HepG2 (cell line): ENCODE measurements around the gene RAB6A. TPM values are rescaled to one million over a fixed set of nuclear protein-coding genes. Genes with fewer than 3 reads are reported as not detected.
A peak's percentile ranks its signal among the peaks of the same experiment; 100 is the strongest.

Experiments used
- AGO2 ChIP-seq: fragments of 200-400 bp; formaldehyde crosslinking; optimal IDR thresholded peaks from 2 replicates; pipeline ENCODE3; 2017; ENCODE audit warnings: mild to moderate bottlenecking, low read depth, low read length, moderate library complexity
- AHR ChIP-seq: IDR thresholded peaks from 2 replicates; pipeline ENCODE4 v1.6.1; 2018; ENCODE audit warnings: missing genetic modification reagents, missing compliant biosample characterization
- CCDC6 ChIP-seq: sonication (generic); formaldehyde crosslinking; IDR thresholded peaks from 2 replicates; pipeline ENCODE4 v1.8.1; 2022; ENCODE audit warnings: mild to moderate bottlenecking, missing genetic modification reagents, moderate library complexity
- ELF4 ChIP-seq: sonication (generic); formaldehyde crosslinking; IDR thresholded peaks from 2 replicates; pipeline ENCODE4 v1.5.0; 2020; ENCODE audit warnings: missing genetic modification reagents, mild to moderate bottlenecking, moderate library complexity, borderline replicate concordance
- ETV6 ChIP-seq: sonication (generic); formaldehyde crosslinking; conservative IDR thresholded peaks from 2 replicates; pipeline ENCODE4 v1.4.0; 2020; ENCODE audit warnings: missing genetic modification reagents
- FOXM1 ChIP-seq: sonication (generic); formaldehyde crosslinking; IDR thresholded peaks from 2 replicates; pipeline ENCODE4 v1.5.0; 2020; ENCODE audit warnings: missing genetic modification reagents
- GPN1 ChIP-seq: sonication (generic); formaldehyde crosslinking; IDR thresholded peaks from 2 replicates; pipeline ENCODE4 v1.5.1; 2020; ENCODE audit warnings: missing genetic modification reagents, borderline replicate concordance
- HDAC1 ChIP-seq: sonication (generic); formaldehyde crosslinking; IDR thresholded peaks from 2 replicates; pipeline ENCODE4 v1.5.1; 2020; ENCODE audit warnings: mild to moderate bottlenecking, missing genetic modification reagents
- HNF4G ChIP-seq, 2 experiments: sonication (generic) in 1 of 2; formaldehyde crosslinking in 1 of 2; IDR thresholded peaks; 2 replicates each; pipeline versions ENCODE4 v1.4.0 to v1.6.1; 2011 to 2020; ENCODE audit warnings: borderline replicate concordance in 2 of 2, low read depth in 2 of 2, mild to moderate bottlenecking in 2 of 2, low read length in 1 of 2, missing genetic modification reagents in 1 of 2, moderate library complexity in 1 of 2
- HNRNPK ChIP-seq: fragments of 200-400 bp; formaldehyde crosslinking; IDR thresholded peaks from 2 replicates; pipeline ENCODE4 v1.6.1; 2018; ENCODE audit warnings: low read length, low read depth, moderate library complexity, mild to moderate bottlenecking; ENCODE audit not compliant: poor library complexity, severe bottlenecking
- IKZF1 ChIP-seq: fragments of 450-650 bp; IDR thresholded peaks from 2 replicates; pipeline ENCODE4 v1.7.1; 2016
- MEIS2 ChIP-seq: sonication (generic); formaldehyde crosslinking; IDR thresholded peaks from 2 replicates; pipeline ENCODE4 v1.9.0; 2021; ENCODE audit warnings: mild to moderate bottlenecking, missing genetic modification reagents
- MIXL1 ChIP-seq: IDR thresholded peaks from 2 replicates; pipeline ENCODE4 v1.6.1; 2016
- NR2F2 ChIP-seq: IDR thresholded peaks from 2 replicates; pipeline ENCODE4 v1.6.1; 2012; ENCODE audit warnings: low read depth, inconsistent platforms, borderline replicate concordance
- PHF20 ChIP-seq: sonication (generic); formaldehyde crosslinking; IDR thresholded peaks from 2 replicates; pipeline ENCODE4 v1.5.0; 2020; ENCODE audit warnings: mild to moderate bottlenecking, missing genetic modification reagents
- RARA ChIP-seq: IDR thresholded peaks from 2 replicates; pipeline ENCODE4 v1.6.1; 2016; ENCODE audit warnings: missing genetic modification reagents, missing compliant biosample characterization
- SAP130 ChIP-seq: IDR thresholded peaks from 2 replicates; pipeline ENCODE4 v1.6.1; 2016; ENCODE audit warnings: low read depth
- TSC22D2 ChIP-seq: sonication (generic); formaldehyde crosslinking; IDR thresholded peaks from 2 replicates; pipeline ENCODE4 v1.5.1; 2020; ENCODE audit warnings: missing genetic modification reagents, mild to moderate bottlenecking, borderline replicate concordance
- U2AF2 ChIP-seq: fragments of 200-400 bp; formaldehyde crosslinking; IDR thresholded peaks from 2 replicates; pipeline ENCODE4 v1.6.1; 2017; ENCODE audit warnings: low read depth, mild to moderate bottlenecking, low read length
- YEATS2 ChIP-seq: sonication (generic); formaldehyde crosslinking; IDR thresholded peaks from 2 replicates; pipeline ENCODE4 v1.4.0; 2020; ENCODE audit warnings: missing genetic modification reagents, borderline replicate concordance
- ZEB1 ChIP-seq: IDR thresholded peaks from 2 replicates; pipeline ENCODE4 v1.6.1; 2012; ENCODE audit warnings: mild to moderate bottlenecking, low read depth, inconsistent platforms; ENCODE audit not compliant: insufficient replicate concordance
- ZFP82 ChIP-seq: sonication (generic); formaldehyde crosslinking; IDR thresholded peaks from 2 replicates; pipeline ENCODE4 v1.5.1; 2020; ENCODE audit warnings: mild to moderate bottlenecking, missing genetic modification reagents, borderline replicate concordance
- ZFP90 ChIP-seq: sonication (generic); formaldehyde crosslinking; IDR thresholded peaks from 2 replicates; pipeline ENCODE4 v1.8.0; 2022; ENCODE audit warnings: missing genetic modification reagents, mild to moderate bottlenecking, inconsistent platforms, borderline replicate concordance
- ZFYVE20 ChIP-seq: sonication (generic); formaldehyde crosslinking; IDR thresholded peaks from 2 replicates; pipeline ENCODE4 v1.8.0; 2023; ENCODE audit warnings: low read depth, mild to moderate bottlenecking, moderate library complexity, missing genetic modification reagents, borderline replicate concordance
- ZNF781 ChIP-seq: sonication (generic); formaldehyde crosslinking; IDR thresholded peaks from 2 replicates; pipeline ENCODE4 v1.5.1; 2020; ENCODE audit warnings: borderline replicate concordance, mild to moderate bottlenecking, missing genetic modification reagents; ENCODE audit errors: not compliant biosample characterization
- polyA plus RNA-seq, 8 experiments: library from polyadenylated mRNA; depleted of rRNA in 3 of 8; stranded (reverse) in 7 of 8; unstranded in 1 of 8; fragments of >200 nt; fragmentation: Illumina TruSeq in 4 of 8; extraction: Trizol in 4 of 8; gene quantifications; 2 replicates each; pipeline versions ENCODE4 v1.2.1 to v1.2.3, GENCODE V29; 2011 to 2016; ENCODE audit warnings: low read depth in 4 of 8, missing spikeins in 1 of 8, mixed read lengths in 1 of 8; ENCODE audit not compliant: insufficient read depth in 1 of 8
- total RNA-seq, 5 experiments: library from RNA; depleted of rRNA; stranded (reverse); fragments of >200 nt; fragmentation: Illumina TruSeq; extraction: Trizol; gene quantifications; 2 replicates each; pipeline ENCODE4 v1.2.3, GENCODE V29; 2016; ENCODE audit warnings: low read depth in 1 of 5
- TF ChIP-seq, protein P1 (sequence below): sonication (generic); formaldehyde crosslinking; IDR thresholded peaks from 2 replicates; pipeline ENCODE4 v1.8.1; 2023; ENCODE audit warnings: mild to moderate bottlenecking, inconsistent platforms, moderate library complexity, missing genetic modification reagents, borderline replicate concordance
- TF ChIP-seq, protein P2 (sequence below): sonication (generic); formaldehyde crosslinking; IDR thresholded peaks from 2 replicates; pipeline ENCODE4 v1.5.1; 2020; ENCODE audit warnings: mild to moderate bottlenecking, missing genetic modification reagents, moderate library complexity
- TF ChIP-seq, protein P3 (sequence below): sonication (generic); formaldehyde crosslinking; IDR thresholded peaks from 2 replicates; pipeline ENCODE4 v1.9.0; 2021; ENCODE audit warnings: missing genetic modification reagents, mild to moderate bottlenecking, borderline replicate concordance

RAB6A gene
- total and polyA plus RNA-seq, 2 of the 13 experiments (the other 11 are each of a cell fraction or from before 2014, with no cell fraction given), result 74.3 to 121 TPM

DNA sequence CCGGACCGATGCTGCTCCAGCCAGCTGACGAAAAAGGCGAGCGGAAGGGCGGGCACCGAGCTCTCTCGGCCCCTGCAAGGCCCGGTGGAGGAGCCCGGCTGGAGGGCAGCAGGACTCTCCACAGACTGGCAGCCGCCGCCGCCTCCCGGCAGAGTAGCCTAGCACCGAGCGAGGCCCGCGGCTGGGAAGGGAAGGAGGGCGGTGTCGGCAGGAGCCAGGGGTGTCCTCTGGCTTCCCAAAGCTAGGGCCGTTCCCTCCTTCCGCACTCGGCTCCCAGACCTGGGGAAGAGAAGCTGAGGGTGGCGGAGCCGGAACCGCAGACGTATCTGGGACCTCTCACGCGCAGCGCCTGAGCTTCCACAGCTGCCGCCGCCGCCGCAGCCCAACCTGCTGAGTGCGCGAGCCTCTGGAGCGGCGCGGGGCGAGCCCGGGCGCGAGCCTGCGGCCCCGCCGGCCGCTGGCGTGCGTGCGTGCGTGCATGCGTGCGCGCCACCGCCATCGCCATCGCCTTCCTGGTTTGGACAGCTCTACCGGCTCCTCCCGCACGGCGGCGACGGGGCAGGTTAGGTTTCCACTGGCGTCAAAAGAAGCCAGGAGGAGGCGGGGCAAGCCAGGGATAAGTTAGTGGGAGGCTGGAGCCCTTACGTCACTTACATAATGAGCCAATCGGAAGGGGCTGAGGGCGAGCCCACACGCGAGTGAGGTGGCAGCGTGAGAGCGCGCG, at the start of gene RAB6A (continued):
- TF ChIP-seq MIXL1 (CRISPR knock-in tag), result 0 out of 2 replicates have a peak, but pooled peaks have one; percentile 36
- no peak for TF ChIP-seq ZNF781 (CRISPR knock-in tag)
- TF ChIP-seq MEIS2 (CRISPR knock-in tag), result peak; percentile 90; the same call in 1 of the 2 replicates
- TF ChIP-seq YEATS2 (CRISPR knock-in tag), result peak; percentile 62; the same call in 1 of the 2 replicates
- no peak for TF ChIP-seq U2AF2
- no peak for TF ChIP-seq HNF4G (IDR thresholded peaks at IDR 0.05; ENCODE audit: borderline replicate concordance, low read depth, low read length)
- TF ChIP-seq HNF4G (CRISPR knock-in tag; IDR thresholded peaks at IDR 0.05; ENCODE audit: borderline replicate concordance, low read depth), result no peak
- TF ChIP-seq ZEB1, result no peak
- no peak for TF ChIP-seq TSC22D2
- no peak; the same call in 1 of the 2 replicates for TF ChIP-seq RARA (CRISPR knock-in tag)
- TF ChIP-seq ELF4 (CRISPR knock-in tag), result no peak
- TF ChIP-seq ETV6 (CRISPR knock-in tag), result no peak
- TF ChIP-seq ZFP82 (CRISPR knock-in tag), result peak; percentile 46; the same call in 1 of the 2 replicates
- TF ChIP-seq HDAC1 (CRISPR knock-in tag), result peak; percentile 57
- peak; percentile 80 for TF ChIP-seq SAP130 (CRISPR knock-in tag)
- peak; percentile 87 for TF ChIP-seq HNRNPK
- TF ChIP-seq IKZF1, result no peak
- no peak for TF ChIP-seq AGO2
- TF ChIP-seq ZFYVE20 (CRISPR knock-in tag), result no peak
- TF ChIP-seq FOXM1 (CRISPR knock-in tag), result no peak
- peak; percentile 50 for TF ChIP-seq PHF20
- no peak for TF ChIP-seq GPN1 (CRISPR knock-in tag)
- no peak for TF ChIP-seq NR2F2
- 0 out of 2 replicates have a peak, but pooled peaks have one; percentile 18 for TF ChIP-seq ZFP90
- no peak for TF ChIP-seq AHR
- TF ChIP-seq, protein P1, sequence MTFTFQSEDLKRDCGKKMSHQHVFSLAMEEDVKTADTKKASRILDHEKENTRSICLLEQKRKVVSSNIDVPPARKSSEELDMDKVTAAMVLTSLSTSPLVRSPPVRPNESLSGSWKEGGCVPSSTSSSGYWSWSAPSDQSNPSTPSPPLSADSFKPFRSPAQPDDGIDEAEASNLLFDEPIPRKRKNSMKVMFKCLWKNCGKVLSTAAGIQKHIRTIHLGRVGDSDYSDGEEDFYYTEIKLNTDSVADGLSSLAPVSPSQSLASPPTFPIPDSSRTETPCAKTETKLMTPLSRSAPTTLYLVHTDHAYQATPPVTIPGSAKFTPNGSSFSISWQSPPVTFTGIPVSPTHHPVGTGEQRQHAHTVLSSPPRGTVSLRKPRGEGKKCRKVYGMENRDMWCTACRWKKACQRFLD (CRISPR knock-in tag), result no peak
- TF ChIP-seq, protein P2, sequence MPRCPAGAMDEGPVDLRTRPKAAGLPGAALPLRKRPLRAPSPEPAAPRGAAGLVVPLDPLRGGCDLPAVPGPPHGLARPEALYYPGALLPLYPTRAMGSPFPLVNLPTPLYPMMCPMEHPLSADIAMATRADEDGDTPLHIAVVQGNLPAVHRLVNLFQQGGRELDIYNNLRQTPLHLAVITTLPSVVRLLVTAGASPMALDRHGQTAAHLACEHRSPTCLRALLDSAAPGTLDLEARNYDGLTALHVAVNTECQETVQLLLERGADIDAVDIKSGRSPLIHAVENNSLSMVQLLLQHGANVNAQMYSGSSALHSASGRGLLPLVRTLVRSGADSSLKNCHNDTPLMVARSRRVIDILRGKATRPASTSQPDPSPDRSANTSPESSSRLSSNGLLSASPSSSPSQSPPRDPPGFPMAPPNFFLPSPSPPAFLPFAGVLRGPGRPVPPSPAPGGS (CRISPR knock-in tag), result no peak
- TF ChIP-seq, protein P3, sequence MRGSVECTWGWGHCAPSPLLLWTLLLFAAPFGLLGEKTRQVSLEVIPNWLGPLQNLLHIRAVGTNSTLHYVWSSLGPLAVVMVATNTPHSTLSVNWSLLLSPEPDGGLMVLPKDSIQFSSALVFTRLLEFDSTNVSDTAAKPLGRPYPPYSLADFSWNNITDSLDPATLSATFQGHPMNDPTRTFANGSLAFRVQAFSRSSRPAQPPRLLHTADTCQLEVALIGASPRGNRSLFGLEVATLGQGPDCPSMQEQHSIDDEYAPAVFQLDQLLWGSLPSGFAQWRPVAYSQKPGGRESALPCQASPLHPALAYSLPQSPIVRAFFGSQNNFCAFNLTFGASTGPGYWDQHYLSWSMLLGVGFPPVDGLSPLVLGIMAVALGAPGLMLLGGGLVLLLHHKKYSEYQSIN, result no peak
- peak; percentile 27; the same call in 1 of the 2 replicates for TF ChIP-seq CCDC6 (CRISPR knock-in tag)
